ENCODE data around the gene SRBD1.

SRBD1 gene

DNA sequence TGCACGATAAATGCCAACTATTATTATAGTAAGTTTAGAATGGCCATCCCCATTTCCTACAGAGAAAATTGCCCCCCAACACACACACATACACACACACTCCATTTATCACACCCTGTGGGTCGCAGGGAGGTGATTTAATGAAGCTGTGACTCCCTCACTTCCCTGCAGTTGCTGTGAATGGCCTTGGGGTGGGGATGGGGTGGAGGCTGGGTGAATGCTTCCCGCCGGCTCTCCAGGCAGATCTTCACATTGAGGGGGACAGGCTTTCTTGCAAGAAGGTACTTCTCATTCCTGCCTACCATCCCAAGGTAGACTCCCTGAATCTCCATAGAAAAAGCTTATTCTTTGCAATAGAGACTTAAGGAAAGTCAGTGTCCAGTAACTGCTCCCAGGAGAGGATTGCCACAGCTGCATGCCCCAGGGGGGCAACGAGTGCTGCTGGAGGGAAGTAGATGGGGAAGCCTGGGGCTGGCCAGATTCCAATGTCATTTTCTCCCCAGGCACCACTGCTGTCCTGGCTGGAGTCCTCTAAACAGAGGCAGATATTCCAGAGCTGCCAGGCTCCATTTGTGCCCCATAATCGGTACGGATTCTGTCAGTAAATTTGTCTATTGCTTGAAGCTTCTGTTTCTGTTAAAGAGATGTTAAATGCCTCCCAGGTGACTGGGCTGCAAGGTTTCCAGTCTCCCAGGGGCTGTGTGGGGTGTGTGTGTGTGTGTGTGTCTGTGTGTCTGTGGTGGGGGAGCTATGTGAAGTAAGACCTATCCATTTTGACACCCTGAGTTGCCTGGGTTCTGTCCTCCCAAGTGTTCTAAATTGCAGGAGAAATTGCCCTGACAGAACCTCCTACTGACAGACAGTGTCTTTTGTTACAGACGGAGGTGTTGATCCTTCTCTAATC lies 265.5 kb downstream of the SRBD1 start:
- DNase-seq = no peak

- no peak for DNase-seq
Measured at GRCh38 chr2:45344502-45344901, 266.6 kb downstream of the SRBD1 start.

- no peak for DNase-seq
Measured at GRCh38 chr2:45344071-45344470, 267.0 kb downstream of the SRBD1 start.

GRCh38 chr2:45343251-45344017 lies 267.6 kb downstream of the SRBD1 start:
- DNase-seq = no peak

DNA sequence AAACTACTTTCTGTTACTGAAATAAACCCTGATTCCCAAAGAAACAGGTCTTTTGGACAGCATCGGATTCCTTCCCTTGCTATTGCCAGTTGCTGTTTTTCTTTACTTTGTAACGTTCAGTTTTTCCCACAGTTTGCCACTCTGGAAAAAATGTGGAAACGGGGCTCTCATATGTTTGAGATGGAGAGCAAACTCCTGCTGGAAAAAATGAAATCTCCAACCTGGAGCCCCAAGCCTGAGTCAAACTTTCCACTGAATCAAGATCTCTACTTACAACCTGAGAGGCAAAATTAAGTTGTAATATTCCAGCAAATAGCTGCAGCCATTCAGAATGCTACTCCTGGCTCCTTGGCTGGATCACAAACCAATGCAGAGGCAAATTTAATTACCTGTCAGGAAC lies 270.7 kb downstream of the SRBD1 start:
- DNase-seq = no peak

DNA sequence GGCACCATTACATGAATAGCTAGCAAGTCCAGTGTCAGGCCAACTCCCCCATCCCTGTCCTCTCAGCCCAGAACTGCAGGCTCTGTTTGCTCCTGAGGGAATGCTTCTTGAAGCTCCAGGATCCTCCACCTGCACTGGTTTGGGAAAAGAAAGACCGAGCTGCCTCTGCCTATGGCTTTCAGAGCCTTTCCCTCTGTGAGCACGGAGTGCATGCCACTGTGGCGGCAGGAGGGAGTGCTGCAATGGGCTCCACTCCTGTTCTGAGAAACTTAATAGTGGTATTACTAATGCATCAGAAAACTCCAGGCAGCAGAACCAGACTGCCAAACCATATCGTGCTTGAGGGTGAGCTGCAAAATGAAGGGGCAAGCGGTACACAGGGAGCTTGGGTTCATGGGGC lies 271.8 kb downstream of the SRBD1 start:
- no peak for DNase-seq

Measured in activated gamma-delta T cell (primary cell).